NB4 (cell line): ENCODE measurements around the gene TRIO.

Experiments used
- CTCF ChIP-seq: IDR thresholded peaks from one replicate; pipeline ENCODE4 v1.5.1; 2012; ENCODE audit warnings: low read depth, low read length
- MAX ChIP-seq: IDR thresholded peaks from 2 replicates; pipeline ENCODE4 v1.6.1; 2011; ENCODE audit warnings: low read depth, low read length
- MYC ChIP-seq: IDR thresholded peaks from 2 replicates; pipeline ENCODE4 v1.6.1; 2011; ENCODE audit warnings: low read depth, low read length
- POLR2A ChIP-seq: IDR thresholded peaks from 2 replicates; pipeline ENCODE4 v1.6.1; 2011; ENCODE audit warnings: mild to moderate bottlenecking; ENCODE audit not compliant: insufficient read length; ENCODE audit errors: extremely low read depth

DNA sequence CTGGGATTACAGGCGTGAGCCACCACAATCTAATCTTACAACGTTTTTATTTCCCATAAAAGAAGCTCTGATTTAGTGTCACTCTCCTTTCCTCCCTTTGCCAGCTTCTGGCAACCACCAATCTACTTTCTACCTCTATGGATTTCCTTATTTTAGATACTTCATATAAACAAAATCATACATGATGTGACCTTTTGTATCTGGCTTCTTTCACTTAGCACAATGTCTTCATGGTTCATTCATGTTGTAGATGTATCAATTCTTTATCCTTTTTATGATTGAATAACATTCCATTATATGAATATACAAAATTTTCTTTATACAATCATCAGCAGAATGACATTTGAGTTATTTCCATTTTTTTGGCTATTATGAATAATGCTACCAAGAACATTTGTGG, 9.7 kb upstream of the TRIO start:
- no peak for TF ChIP-seq MAX
- no peak for TF ChIP-seq CTCF
- TF ChIP-seq POLR2A = no peak
- no peak for TF ChIP-seq MYC
